ENCODE results near the gene TRIO. TPM values are rescaled to one million over a fixed set of nuclear protein-coding genes. Genes with fewer than 3 reads are reported as not detected.

The TRIO gene
- total and polyA plus RNA-seq, 12 donors = 26.2 to 85.2 (median 61.9) TPM

DNA sequence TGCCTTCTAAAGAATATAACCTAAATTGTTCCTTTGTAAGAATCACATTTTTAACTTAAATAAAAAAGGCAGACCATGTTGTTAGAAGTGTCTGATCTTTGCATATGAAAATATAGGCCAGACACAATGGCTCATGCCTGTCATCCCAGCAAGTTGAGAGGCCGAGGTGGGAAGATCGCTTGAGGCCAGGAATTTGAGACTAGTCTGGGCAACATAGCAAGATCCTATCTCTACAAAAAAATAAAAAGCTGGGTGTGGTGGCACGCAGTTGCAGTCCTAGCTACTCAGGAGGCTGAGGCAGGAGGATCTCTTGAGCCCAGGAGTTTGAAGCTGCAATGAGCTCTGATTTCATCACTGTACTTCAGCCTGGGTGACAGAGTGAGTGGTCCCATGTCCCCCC is 37.3 kb downstream of the TRIO start:
- Histone ChIP-seq H3K27ac (no peak overlapping the region), H3K9me3 (no peaks in the 10 kb centered on the region), H3K27me3 (no peaks in the 10 kb centered on the region), H3K4me1 (peaks cover 22 to 87% (median 61%) of the 10 kb centered on the region in 9 donors), H3K4me3 (no peak overlapping the region), H3K36me3 (no peaks in the 10 kb centered on the region)
- 94 to 96% methylated on average over 3 of the region's 3 CpGs for WGBS, 2 donors
- no peak for DNase-seq
- ATAC-seq = no peak
- TF ChIP-seq, protein P1, sequence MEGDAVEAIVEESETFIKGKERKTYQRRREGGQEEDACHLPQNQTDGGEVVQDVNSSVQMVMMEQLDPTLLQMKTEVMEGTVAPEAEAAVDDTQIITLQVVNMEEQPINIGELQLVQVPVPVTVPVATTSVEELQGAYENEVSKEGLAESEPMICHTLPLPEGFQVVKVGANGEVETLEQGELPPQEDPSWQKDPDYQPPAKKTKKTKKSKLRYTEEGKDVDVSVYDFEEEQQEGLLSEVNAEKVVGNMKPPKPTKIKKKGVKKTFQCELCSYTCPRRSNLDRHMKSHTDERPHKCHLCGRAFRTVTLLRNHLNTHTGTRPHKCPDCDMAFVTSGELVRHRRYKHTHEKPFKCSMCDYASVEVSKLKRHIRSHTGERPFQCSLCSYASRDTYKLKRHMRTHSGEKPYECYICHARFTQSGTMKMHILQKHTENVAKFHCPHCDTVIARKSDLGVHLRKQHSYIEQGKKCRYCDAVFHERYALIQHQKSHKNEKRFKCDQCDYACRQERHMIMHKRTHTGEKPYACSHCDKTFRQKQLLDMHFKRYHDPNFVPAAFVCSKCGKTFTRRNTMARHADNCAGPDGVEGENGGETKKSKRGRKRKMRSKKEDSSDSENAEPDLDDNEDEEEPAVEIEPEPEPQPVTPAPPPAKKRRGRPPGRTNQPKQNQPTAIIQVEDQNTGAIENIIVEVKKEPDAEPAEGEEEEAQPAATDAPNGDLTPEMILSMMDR (IDR thresholded peaks at IDR 0.05) = no peak
- intact Hi-C loops (cut with DNase I) = loop anchor here in 2 of 10 donors (5.0 kb wide), 1 partner anchor 33 kb away; no protein-coding TSS in a partner anchor

DNA sequence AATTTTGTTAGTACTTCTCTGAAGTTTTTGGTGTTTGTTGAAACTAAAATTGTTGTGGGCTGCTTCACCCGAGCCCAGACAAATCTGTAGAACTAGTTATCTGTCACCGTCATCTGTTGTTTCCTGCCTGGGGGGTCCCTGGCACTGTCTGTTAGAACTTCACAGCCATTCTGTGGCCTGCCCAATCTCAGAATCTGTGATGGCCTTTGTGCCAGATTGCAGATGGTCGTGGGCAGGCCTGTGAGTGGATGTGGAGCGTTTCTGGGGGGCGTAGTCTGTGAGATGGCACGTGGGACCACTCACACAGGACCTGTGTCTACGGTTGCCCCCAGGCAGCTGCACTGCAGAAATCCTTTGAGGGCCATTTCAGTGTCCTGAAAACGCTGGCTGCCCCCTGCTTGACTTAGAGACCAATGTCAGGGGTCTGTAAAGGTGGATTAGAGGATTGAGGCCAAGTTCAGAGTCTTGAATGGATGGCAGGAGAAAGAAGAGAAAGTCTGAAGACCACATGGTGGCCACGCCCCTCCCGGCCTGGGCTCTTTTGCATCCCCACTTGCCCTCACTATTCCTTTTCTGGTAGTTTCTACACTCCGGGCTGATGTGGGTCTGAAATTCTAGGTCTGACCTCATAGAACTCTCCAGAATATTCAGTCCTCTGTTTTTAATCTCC is 38.3 kb downstream of the TRIO start:
- intact Hi-C loops (cut with DNase I) = loop anchor here in 2 of 10 donors (5.0 kb wide), 1 partner anchor 34 kb away; no protein-coding TSS in a partner anchor
- 85 to 87% methylated on average over 11 of the region's 11 CpGs for WGBS, 2 donors

DNA sequence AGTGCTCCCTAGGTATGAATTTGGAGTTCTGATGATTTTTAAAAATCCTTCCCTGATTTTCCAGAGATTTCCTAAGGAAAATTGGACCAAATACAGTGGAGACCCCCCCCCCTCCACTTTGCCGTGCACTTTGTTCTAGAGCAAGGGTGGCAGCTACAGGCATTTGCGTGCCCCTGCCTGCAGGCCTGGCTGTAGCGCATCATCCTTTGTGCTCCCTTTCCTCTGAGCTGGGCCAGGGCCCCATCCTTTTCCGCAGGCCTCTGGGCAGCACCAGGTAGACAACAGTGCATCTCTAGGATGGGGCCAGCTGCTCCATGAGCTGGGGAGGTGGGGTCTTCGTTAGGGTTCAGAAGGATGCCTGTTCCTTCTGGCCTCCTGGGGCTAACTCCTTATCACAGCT is 39.6 kb downstream of the TRIO start:
- Histone ChIP-seq H3K36me3 (no peaks in the 10 kb centered on the region), H3K27me3 (no peaks in the 10 kb centered on the region), H3K4me1 (peaks cover 32 to 98% (median 79%) of the 10 kb centered on the region in 9 donors), H3K27ac (peak overlapping the region in 8 of 10 donors; percentile 3 to 79 (median 54)), H3K9me3 (no peaks in the 10 kb centered on the region), H3K4me3 (no peak overlapping the region)
- intact Hi-C loops (cut with DNase I) = loop anchor here in 2 of 10 donors (5.0 kb wide), 1 partner anchor 35 kb away; no protein-coding TSS in a partner anchor
- ATAC-seq = peak in 2 of 8 donors; percentile 5 to 9
- no peak for DNase-seq
- 73 to 77% methylated on average over 5 of the region's 5 CpGs for WGBS, 2 donors
- TF ChIP-seq, protein P1 (IDR thresholded peaks at IDR 0.05) = no peak

More for the DNA sequence above, 38.3 kb downstream of the TRIO start:
- Histone ChIP-seq H3K4me1 (peaks cover 32 to 96% (median 71%) of the 10 kb centered on the region in 9 donors), H3K36me3 (no peaks in the 10 kb centered on the region), H3K9me3 (no peaks in the 10 kb centered on the region), H3K4me3 (no peak overlapping the region), H3K27me3 (no peaks in the 10 kb centered on the region), H3K27ac (no peak overlapping the region)
- TF ChIP-seq, protein P1 (IDR thresholded peaks at IDR 0.05) = no peak
- no peak for ATAC-seq
- no peak for DNase-seq

DNA sequence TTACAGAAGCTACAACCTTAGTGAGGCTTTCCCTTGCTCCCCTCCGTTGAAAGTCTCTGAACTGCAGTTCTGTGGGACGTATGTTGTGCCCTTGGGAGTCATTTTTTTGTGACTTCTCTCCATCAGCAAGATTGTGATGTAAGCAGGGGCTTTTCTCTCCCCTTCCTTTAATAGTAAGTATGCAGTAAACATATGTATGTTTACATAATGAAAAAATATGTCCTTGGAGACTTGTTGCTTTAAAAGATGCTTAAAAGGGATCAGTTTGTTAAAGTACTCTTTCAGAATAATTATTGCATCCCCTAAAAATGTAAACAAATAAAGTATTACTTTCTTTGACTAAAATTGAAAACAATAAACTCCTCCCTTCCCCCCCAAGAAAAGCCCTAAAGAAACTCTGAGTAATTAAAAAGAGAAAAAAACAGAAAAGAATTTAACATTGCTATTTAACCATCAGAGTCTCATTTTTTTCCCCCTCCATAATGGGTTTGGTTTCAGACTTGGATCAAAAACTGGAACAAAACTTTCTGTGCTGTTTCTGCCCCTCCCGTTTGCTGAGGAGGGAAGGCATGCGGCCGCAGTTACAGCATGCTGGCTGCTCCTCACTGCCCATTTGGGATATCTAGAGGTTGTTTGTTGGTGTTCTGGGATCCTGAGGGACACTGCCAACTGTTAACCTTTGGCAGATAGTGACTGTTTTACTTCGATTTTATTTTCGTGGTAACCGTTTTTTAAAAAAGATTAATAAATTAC is 40.2 kb downstream of the TRIO start:
- WGBS, 2 donors = 27 to 29% methylated on average over 8 of the region's 8 CpGs
- ATAC-seq (peak; percentile 45 to 79 (median 70)), DNase-seq (peak in 1 of 2 donors; percentile 35)
- peak overlapping the region; percentile 3 to 79 (median 54) for H3K27ac ChIP-seq
- intact Hi-C loops (cut with DNase I) = loop anchor here in 2 of 10 donors (5.0 kb wide), 1 partner anchor 36 kb away; no protein-coding TSS in a partner anchor
- no peaks in the 10 kb centered on the region for H3K9me3 ChIP-seq
- H3K36me3 ChIP-seq = no peaks in the 10 kb centered on the region
- peaks cover 32 to 98% (median 79%) of the 10 kb centered on the region in 9 donors for H3K4me1 ChIP-seq
- TF ChIP-seq, protein P1 (IDR thresholded peaks at IDR 0.05) = no peak
- no peaks in the 10 kb centered on the region for H3K27me3 ChIP-seq
- H3K4me3 ChIP-seq = no peak overlapping the region

Data from heart right ventricle (tissue), 16 donors.